SK-MEL-5 (cell line): ENCODE results near the gene MFRP. TPM values are rescaled to one million over a fixed set of nuclear protein-coding genes. Genes with fewer than 3 reads are reported as not detected.
"Not testable (repeated sequence)": the region's sequence is repeated elsewhere in the genome, so short reads cannot be mapped to it uniquely, and the experiment has no call there.

Experiments
- DNase-seq: peaks from one replicate; pipeline ENCODE4 v3.0.0-alpha.2; 2016; ENCODE audit warnings: low read depth, low spot score
- in situ Hi-C: cut with HindIII; loops from 2 replicates; pipeline ENCODE4 v1.10.0; 2016; ENCODE audit warnings: low sequenced_read_pairs, high pct_unique_total_duplicates, low pct_unique_long_range_greater_than_20kb
- polyA plus RNA-seq, 2 experiments: library from polyadenylated mRNA; depleted of rRNA; stranded (reverse); fragments of >200 nt; gene quantifications; 2 replicates each; pipeline ENCODE4 v1.2.3, GENCODE V29; 2015
- total RNA-seq: library from RNA; depleted of rRNA; stranded (reverse); fragments of >200 nt; shearing (Covaris generic); gene quantifications from 2 replicates; pipeline ENCODE4 v1.2.3, GENCODE V29; 2014; rRNA removed

MFRP gene
- not detected in 2 replicates for total RNA-seq
- polyA plus RNA-seq (2015; cell fraction: cytosol; rRNA removed): not detected in 2 replicates
- not detected in 2 replicates for polyA plus RNA-seq (2015; cell fraction: nucleus; rRNA removed)

DNA sequence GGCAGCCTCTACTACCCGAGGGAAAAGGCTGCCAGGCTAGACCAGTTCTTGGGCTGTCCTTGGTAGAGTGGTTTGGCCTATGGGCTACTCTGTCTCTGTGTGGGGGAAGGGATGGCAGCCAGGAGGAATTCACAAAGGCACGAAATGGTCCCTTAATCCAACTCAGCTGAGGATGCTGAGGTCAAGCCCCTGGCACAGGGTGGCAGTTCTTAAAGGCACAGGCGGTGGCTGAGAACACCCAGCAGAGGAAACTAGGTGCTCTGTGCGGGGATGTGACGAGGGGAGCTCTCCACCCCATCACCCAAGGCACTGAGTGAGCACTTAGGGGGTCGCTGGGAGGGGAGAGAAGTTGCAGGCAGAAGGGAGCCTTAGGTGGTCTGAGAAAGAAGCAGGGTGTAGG is at the start of gene MFRP:
Gene MFRP, minus strand, starts transcription at position 101 of the 400 bp plus-strand sequence. CDS start 192 bp downstream, outside the sequence.
- DNase-seq: no peak
- in situ Hi-C loops: no loop called here

DNA sequence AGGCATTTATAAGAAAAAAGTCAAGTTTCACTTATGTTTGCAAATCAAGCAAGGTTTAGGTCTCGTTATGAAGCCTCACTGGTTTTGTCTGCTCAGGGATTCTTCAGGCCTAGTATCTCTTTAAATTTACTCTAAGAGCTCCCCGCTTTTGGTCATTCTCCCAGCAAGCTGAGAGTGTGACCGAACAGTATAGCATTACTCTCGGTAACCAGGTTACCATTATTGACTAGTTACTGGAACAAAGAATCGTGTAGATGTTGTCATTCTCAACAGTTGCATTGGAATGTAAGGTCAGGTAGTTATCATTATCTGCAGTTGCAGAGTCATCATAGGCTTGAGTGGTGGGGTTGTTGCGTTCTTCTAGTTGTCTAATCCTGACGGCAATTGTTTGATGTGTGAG is 44.8 kb upstream of the MFRP start:
- in situ Hi-C loops: no loop called here
- no peak for DNase-seq

DNA sequence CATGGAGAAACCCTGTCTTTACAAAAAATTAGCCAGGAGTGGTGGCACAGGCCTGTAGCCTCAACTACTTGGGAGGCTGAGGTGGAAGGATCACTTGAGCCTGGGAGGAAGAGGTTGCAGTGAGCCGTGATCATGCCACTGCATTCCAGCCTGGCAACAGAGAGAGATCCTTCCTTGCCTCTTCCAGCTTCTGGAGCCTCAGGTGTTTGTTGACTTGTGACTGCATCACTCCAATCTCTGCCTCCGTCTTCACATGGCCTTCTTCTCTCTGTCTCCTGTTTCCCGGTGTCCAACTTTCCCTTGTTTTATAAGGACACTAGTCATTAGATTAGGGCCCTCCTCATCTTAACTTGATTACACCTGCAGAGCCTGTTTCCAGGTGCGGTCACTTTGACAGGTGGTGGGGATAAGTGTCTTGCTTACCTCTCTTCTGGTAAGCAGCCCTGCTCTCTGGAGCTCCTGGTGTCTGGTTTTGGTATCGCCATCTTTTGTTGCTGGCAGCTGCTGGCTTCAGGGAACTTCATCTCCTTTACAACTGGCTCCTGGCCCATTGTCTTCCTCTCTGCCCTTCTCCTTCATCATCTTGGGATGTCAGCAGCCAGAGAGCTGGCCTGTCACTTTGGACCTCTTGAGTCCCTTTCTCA is 43.2 kb upstream of the MFRP start:
- in situ Hi-C loops: no loop called here
- peak; percentile 24 for DNase-seq

DNA sequence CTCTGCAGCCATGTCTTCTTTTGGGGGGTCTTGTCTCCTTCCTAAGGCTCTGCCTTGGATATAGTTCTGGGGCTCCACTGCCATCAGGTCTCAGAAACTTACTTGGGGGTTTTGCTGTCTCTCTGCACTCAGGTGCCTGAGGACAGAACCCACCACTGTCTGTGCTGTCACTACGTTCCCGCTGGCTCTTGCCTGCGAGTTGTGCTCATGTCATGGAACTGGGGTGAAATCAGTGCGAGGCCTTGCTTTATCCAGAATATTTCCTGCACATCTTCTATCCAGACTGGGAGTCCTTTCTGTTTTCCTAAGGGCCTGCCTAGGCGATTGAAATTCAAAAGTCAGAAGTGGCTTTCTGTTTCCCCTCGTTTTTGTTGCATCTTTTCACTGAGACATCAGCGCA is 41.6 kb upstream of the MFRP start:
- in situ Hi-C loops: no loop called here
- no peak for DNase-seq

DNA sequence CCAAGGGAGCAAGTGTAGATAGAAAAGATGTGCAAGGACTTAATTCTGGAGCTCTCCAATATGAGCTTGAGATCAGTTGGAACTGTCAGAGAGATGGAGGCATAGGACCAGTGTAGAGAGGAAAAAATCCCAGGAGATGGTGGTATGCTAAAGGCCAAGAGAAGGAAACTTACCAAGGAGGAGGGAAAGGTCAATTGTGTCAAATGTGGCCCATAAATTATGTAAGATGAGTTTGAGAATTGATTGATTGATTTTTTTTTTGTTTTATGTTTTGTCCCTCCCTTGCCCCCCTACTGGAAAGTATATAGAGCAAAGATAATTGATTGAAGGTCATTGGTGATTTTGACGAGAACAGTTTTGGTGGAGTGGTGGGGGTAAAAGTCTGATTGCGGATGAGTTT is 37.8 kb upstream of the MFRP start:
- in situ Hi-C loops: no loop called here
- DNase-seq: no peak

DNA sequence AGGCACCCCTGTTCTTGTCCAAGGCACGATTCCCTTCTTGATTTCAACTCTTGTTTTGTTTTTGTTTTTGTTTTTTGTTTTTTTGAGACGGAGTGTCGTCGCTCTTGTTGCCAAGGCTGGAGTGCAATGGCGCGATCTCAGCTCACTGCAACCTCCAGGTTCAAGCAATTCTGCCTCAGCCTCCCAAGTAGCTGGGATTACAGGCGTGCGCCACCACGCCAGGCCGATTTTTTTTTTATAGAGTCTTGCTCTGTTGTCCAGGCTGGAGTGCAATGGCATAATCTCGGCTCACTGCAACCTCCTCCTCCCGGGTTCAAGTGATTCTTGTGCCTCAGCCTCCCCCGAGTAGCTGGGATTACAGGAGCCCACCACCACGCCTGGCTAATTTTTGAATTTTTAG is 36.0 kb upstream of the MFRP start:
- DNase-seq, in situ Hi-C loops: not testable (repeated sequence)

DNA sequence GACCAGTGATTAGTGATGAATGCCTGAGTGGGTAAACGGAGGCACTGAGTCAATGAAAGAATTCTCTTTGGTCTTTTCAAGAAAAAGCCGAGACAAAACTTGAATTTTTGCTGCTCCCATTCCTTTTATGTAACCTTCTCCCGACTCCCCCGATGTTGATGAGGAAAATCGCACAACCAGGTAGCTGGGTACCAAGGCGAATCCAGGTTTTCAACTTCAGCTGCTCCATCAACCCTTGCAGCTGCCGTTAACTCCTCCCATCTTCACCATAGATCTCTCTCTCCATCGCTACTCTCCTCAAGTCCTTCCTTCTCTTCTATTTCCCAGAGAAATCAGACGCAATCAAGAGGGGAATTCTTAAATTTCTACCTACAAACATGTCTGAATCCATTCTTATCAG is 35.6 kb upstream of the MFRP start:
- in situ Hi-C loops: no loop called here
- DNase-seq: no peak

DNA sequence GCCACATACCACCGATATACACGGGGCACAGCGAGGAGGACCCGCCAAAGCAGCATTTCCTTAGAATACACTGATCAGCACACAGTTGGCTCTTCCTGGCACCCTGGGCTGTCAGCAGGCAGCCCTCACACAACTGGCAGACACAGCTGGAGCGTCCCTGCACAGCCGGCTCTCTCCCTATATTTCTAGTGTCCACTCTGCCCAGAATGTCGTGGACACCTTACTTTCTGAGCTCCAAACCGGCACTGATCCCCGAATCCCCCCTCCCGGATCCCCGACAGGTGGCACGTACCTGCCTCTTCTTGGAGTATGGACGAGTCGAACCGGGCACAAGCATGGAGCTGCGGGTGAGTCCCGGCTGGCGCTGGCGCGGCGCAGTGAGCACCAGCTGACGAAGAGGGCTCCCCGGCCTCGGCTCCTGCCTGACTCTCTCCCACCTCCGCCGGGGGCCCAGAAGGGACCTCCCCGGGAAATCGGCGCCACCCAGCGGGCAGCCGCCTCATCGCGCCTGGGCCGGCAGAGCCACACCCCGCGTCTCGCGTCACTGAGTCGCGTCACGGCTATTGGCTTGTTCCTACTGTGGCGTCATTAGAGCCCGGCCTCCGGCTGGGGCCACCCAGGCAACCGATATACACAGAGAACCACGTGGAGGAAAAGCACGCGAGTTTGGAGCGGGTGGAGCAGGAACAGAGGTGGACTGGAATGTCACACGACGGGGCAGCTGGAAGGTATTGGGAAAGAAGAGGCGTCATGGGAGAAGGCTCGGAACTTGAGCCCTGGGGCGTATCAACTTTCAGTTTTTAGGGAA is 34.9 kb upstream of the MFRP start, which contains the start of gene USP2:
Gene USP2, minus strand, starts transcription at position 510 of the 808 bp plus-strand sequence. CDS start 8,210 bp downstream, outside the sequence.
- DNase-seq: peak; percentile 93
- in situ Hi-C loops: no loop called here

DNA sequence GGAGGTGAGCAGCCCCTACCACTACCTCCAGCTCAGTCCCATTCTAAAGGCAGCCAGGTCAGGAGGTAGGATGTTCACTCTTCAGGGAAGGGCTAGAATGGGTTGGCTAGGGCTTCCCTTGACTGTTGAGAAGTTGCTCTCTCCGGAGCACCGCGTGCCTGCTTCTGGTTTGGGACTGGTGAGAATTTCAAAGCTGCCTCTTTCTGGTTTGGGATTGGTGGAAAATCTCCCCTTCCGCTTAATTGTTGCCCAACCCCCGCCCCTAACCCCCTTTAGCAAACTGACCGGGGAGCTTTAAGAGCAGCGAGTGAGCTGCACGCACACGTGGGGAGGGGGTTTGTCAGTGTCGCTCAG is 34.3 kb upstream of the MFRP start:
- in situ Hi-C loops: no loop called here
- DNase-seq: no peak

DNA sequence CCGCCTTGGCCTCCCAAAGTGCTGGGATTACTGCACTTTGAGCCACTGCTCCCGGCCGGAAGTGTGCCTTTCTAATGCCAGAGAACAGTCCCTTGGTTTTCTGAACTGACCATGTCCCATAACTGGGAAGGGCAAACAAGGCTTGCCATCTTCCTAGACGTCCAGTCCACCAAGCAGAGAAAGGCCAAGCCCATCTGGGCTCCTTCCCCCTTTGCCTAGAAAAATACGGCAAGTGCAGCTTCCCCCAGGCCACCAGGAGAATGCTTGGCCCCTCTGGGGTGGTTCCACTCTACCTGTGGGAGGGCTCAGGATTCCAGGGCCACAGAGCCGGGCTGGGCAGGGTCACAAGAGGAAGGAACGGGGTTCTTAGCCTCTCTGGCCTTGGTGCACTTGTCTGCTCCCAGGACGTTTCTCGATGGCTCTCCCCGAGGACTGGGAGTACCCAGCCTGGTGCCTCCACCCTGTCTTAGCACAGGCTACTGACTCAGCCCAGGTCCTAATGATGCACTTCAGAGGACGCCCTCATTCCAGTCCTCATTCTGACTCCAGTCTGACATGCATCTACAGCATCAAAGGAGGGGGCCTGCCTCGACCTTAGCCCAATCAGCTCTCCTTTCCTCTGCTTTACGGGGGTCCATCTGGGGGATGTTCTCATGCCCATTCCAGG is 33.8 kb upstream of the MFRP start:
- no peak for DNase-seq
- in situ Hi-C loops: no loop called here

DNA sequence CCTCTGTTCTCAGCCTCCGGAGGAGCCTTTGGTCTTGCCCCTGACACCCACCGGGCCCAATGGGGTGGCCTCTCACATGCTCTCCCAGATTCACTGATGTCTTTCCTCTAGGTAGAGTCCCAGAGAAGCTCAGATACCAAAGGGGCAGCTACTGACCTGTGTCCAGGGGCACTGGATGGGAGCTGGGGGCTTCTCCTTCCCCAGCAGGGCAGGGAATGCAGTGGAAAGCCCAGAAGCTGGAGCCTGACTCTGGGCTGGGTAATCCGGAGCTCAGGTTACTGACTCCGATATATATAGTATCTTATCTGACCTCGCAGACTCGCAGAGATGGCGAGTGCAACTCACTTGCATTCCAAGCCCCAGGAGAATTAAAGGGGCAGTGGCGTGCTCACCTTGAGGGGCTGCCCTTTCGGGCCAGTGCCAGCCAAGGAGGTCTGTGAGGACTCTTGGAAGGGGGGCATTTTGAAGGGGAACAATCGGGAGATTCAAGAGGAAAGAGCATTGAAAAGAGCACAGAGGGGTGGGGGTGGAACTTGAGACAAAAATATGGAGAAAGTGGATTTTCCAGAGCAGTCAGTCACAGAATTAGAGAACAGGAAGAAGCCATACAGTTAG is 32.5 kb upstream of the MFRP start:
- in situ Hi-C loops: no loop called here
- DNase-seq: no peak

DNA sequence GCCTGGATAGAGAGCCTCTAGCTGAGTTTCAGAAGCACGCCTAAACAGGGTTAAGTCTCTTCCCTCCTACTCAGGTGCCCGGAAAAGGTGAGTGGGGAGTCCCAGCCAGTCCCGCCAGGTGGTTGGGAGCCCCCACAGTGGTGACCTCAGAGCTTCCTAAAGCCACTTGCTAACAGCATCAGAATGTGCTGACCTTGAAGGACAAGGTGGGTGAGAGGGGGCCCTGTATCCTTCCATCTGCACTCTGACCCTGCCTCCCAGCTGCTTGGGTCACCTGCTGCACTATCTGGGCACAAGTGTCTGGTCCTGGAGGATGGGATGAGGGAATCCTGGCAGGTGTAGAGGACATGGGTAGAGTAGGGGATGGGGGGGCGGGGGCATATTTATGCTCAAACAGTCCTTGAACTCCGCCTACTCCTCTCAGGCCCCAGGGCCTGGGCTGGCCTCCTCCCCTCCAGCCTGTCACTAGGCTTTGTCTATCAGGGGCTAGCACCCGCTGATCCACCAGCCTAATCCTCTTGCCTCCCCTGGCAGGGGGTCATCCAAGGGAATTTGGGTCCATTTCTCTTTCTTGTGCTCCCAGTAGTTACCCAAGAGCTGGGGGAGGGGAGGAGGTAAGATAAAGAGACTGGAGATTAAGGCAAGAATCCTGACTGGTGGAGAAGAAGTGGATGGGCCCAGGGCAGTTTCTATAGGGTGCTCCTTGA is 31.6 kb upstream of the MFRP start:
- DNase-seq: no peak
- in situ Hi-C loops: no loop called here

DNA sequence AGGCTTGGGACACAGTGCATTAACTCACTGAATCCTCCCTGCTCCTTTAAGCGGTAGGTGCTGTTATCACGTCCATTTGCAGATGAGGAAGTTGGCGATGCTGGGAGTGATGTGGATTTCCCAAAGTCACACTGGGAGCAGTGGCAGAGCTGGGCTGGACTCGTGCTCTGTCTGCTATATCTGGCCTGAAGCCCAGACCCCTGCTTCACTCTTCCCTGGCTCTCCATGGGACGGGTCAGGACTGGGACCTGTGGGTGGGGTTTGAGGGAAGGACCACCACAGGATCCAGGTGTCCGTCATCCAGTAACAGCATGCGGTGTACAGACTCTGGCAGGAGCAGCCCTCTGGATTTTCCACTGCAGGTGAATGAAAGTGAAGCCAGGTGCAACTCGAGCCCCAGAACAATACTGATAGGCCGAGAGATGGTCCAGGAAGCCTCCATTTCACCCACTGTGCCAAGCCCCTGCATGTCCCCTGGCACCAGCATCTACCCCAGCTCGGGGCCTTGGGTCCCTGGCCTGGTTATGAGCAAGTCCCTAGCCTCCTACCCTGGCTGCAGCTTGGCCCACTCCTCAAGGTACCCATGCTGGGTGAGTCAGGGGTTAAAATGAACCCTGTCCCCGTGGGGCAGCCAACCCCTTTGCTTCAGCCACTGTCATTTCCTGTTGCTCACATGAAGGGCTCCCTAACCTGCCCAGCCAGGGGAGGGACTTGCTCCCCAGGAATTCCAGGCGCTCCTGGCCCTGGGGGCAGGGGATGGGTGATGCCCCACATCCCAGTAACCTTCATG is 30.8 kb upstream of the MFRP start:
- no peak for DNase-seq
- in situ Hi-C loops: no loop called here

DNA sequence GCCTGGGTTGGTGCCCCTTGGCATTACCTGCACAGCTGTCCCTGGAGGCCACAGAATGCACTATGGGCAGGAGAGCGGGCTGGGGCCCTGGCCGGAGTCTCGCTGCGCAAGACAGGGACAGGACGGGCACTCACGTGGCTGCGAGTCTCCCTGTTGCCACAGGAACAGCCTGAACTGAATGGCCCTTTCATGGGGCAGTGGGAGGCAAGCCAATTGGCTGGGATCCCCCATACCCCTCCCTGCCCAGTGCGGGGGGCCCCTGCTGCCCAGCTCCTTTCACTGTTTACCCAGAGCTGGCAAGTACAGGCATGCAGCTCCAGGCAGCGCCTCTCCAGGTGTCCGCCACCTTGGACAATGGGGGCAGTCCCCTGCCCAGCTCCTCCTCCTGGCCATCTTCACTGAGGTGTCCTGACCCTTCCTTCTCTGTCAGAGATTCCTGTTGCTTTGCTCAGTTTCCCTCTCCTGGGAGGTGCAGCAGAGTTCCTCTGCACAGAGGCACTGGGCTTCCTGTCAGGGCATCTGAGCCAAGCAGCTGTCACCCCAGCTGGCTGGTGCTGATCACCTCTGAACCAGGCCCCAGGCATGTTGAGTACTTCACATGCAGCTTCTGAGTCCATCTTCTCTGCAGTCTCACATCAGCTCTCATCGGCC is 29.8 kb upstream of the MFRP start:
- in situ Hi-C loops: no loop called here
- DNase-seq: no peak

DNA sequence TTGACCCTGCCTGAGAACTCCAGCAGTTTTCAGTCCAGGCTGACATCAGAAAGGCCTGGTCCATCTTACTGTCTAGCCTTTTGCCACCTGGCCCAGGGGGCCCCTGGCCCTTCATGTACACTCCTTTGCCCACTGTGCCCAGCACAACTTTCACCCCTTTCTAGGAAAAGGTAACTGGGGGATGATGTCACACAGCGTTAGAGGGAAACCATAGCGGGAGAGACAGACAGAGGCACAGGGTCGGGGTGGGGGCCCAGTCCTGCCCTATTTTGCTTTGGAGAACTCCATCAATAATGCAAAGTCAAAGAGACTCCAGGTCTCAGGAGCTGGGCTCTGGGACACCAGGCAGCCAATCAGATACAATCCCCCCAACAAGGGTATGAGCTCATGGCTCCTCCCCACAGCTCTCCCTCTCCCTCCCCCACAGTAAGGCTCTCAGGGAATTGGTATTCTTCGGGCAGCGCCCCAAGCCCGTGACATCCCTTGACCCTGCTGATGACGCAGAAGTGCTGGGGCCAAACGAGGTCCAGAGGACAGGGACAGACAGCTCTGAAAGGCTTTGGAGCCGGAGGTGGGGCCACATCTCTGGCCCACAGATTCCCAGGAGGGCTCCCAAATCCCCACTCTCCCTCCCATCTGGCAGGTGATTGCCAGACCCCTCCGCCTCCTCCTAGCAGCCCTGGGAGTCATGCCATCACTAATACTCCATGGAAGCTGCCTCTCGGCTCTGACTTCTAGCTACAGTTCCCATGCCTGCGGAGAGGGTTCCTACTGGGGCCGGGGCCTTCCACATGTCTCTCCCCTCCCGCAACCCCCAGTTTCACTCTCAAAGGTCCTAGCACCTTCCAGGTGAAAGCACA is 29.1 kb upstream of the MFRP start:
- in situ Hi-C loops: no loop called here
- DNase-seq: no peak
